Panc1 (cell line): ENCODE data around the gene LINC01488.

Experiments used
- CTCF ChIP-seq: fragments of 450-650 bp; IDR thresholded peaks from 2 replicates; pipeline ENCODE4 v1.5.1; 2017; ENCODE audit warnings: mild to moderate bottlenecking
- REST ChIP-seq, 2 experiments: IDR thresholded peaks; 2 replicates each; pipeline ENCODE4 v1.6.1; 2011 to 2012; ENCODE audit warnings: low read depth in 2 of 2, control low read depth in 1 of 2, low read length in 1 of 2, mild to moderate bottlenecking in 1 of 2, moderate library complexity in 1 of 2; ENCODE audit not compliant: insufficient read depth in 1 of 2
- SIN3A ChIP-seq: IDR thresholded peaks from 2 replicates; pipeline ENCODE4 v1.6.1; 2012; ENCODE audit warnings: low read depth, mild to moderate bottlenecking, low read length, moderate library complexity, borderline replicate concordance; ENCODE audit not compliant: insufficient read depth
- TCF7L2 ChIP-seq: IDR thresholded peaks from 2 replicates; pipeline ENCODE4 v1.6.1; 2011; ENCODE audit warnings: mild to moderate bottlenecking, low read depth, low read length, inconsistent platforms

GRCh38 chr11:69470793-69471728, 10.4 kb upstream of the LINC01488 start:
- no peak for TF ChIP-seq CTCF
- TF ChIP-seq SIN3A, result no peak
- no peak for TF ChIP-seq TCF7L2
- TF ChIP-seq REST (IDR thresholded peaks at IDR 0.05; ENCODE audit: insufficient read depth in 1 of 2, low read depth in 2 of 2, low read length in 1 of 2), result no peak
